Keratinocyte (primary cell): Measurements from ENCODE around the gene PGLYRP1.

Experiments used
- CTCF ChIP-seq, 3 experiments: IDR thresholded peaks in 1 of 3; conservative IDR thresholded peaks in 1 of 3; optimal IDR thresholded peaks in 1 of 3; 2 replicates in 2 of 3; 3 replicates in 1 of 3; pipeline versions ENCODE3 to v1.5.1; 2011; ENCODE audit warnings: low read length in 3 of 3, mild to moderate bottlenecking in 3 of 3, moderate library complexity in 2 of 3, control low read depth in 1 of 3, inconsistent platforms in 1 of 3; ENCODE audit not compliant: insufficient read depth in 2 of 3; ENCODE audit errors: extremely low read depth in 1 of 3
- EZH2 ChIP-seq: IDR thresholded peaks from one replicate; pipeline ENCODE4 v1.6.1; 2012; ENCODE audit warnings: inconsistent platforms, mild to moderate bottlenecking, low read length, moderate library complexity

- TF ChIP-seq CTCF (optimal IDR thresholded peaks at IDR 0.05 in 1 of 3, IDR thresholded peaks at IDR 0.05 in 1 of 3, conservative IDR thresholded peaks at IDR 0.05 in 1 of 3; ENCODE audit: extremely low read depth in 1 of 3, insufficient read depth in 2 of 3, low read length in 3 of 3) (no peak), EZH2 (no peak)
Observed at GRCh38 chr19:46006411-46006810, 16.4 kb downstream of the PGLYRP1 start.
